IPS-20b (cell line): Measurements from ENCODE around the gene FLVCR1.

ENCODE experiments used
- H3K27ac ChIP-seq: one replicate; pipeline ENCODE4 v1.5.1; 2013; ENCODE audit warnings: low read length
- H3K27me3 ChIP-seq: 2 replicates; pipeline ENCODE4 v1.6.1; 2013; ENCODE audit warnings: mild to moderate bottlenecking, low read length, inconsistent platforms; ENCODE audit not compliant: insufficient read depth
- H3K36me3 ChIP-seq: 2 replicates; pipeline ENCODE4 v1.6.1; 2013; ENCODE audit warnings: low read depth, mild to moderate bottlenecking, inconsistent platforms, low read length, moderate library complexity; ENCODE audit not compliant: insufficient read depth
- H3K4me1 ChIP-seq: 2 replicates; pipeline ENCODE4 v1.6.1; 2013; ENCODE audit warnings: mild to moderate bottlenecking, control low read depth, inconsistent platforms, low read length, moderate library complexity; ENCODE audit not compliant: insufficient read depth
- H3K4me3 ChIP-seq: 2 replicates; pipeline ENCODE4 v1.5.1; 2013; ENCODE audit warnings: mild to moderate bottlenecking, low read length, inconsistent platforms
- H3K9ac ChIP-seq: 2 replicates; pipeline ENCODE4 v1.6.1; 2013; ENCODE audit warnings: low read depth, mild to moderate bottlenecking, inconsistent platforms, low read length, moderate library complexity
- H3K9me3 ChIP-seq: 2 replicates; pipeline ENCODE4 v1.6.1; 2013; ENCODE audit warnings: mild to moderate bottlenecking, low read depth, low read length, inconsistent platforms; ENCODE audit not compliant: insufficient read depth

FLVCR1 gene

DNA sequence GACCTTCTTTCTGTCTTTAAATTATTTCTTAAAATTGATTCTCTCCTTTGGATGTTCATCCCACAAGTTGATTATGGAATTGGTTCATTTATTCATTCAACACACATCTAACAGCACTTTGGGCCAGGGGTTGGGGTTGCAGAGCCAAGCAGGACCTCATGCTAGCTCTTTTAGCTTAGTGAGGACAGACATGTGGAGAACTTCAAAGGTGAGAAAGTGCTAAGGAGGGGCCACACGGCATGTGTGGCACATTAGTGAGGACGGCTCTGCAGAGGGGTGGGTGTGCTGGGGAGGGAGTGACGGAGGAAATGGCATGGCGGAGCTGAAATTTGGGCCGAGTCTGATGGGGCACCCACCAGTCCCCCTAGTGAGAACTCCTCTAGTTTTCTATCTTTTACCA, 59.8 kb downstream of the FLVCR1 start:
- Histone ChIP-seq H3K27me3 (no peaks in the 10 kb centered on the region), H3K36me3 (peaks cover 40% of the 10 kb centered on the region), H3K27ac (no peak overlapping the region), H3K4me3 (no peak overlapping the region), H3K9me3 (no peaks in the 10 kb centered on the region), H3K4me1 (peaks cover 26% of the 10 kb centered on the region), H3K9ac (no peak overlapping the region)

DNA sequence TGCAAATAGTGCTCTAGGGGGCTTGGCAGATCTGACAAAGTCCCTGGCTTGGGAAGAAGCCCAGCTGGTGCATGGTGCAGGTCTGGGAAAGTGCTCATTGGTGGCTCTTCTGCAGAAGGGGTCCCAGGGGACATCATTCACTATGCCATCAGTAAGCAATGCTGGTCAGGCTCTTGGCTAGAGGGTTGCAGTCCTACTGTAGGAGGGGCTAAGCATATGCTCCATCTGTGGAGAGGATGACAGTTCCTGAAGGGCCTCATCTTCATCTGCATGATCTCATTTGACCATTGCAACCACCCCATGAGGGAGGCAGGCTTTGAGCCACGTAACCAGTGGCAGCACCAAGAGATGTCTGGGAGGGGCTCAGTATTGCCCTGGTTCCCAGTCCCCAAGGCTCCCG, 60.7 kb downstream of the FLVCR1 start:
- Histone ChIP-seq H3K27me3 (no peaks in the 10 kb centered on the region), H3K4me1 (peaks cover 26% of the 10 kb centered on the region), H3K36me3 (peaks cover 40% of the 10 kb centered on the region), H3K4me3 (no peak overlapping the region), H3K27ac (no peak overlapping the region), H3K9me3 (no peaks in the 10 kb centered on the region), H3K9ac (no peak overlapping the region)

DNA sequence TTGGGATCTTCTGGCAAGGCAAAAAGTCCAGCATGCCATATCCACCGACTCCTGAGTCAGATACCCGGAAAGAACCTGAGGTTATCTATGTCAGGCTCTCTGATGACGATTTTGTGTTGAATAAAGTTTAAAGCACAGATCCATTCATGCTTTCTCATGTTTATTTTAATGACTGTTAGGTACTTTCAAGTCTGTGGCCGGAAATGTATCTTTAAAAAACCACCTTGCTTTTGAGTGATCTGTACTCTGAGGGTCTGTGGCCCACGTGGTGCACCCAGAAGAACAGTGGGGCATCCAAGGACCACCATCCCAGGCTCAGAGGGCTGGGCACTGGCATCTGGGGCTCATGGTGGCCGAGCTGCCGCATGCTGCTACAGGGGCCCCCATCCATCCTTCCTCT, 62.2 kb downstream of the FLVCR1 start:
- H3K27me3 ChIP-seq, result no peaks in the 10 kb centered on the region
- H3K9me3 ChIP-seq, result no peaks in the 10 kb centered on the region
- peaks cover 18% of the 10 kb centered on the region for H3K4me1 ChIP-seq
- peaks cover 35% of the 10 kb centered on the region for H3K36me3 ChIP-seq
- H3K27ac ChIP-seq, result no peak overlapping the region
- H3K4me3 ChIP-seq, result no peak overlapping the region
- no peak overlapping the region for H3K9ac ChIP-seq

DNA sequence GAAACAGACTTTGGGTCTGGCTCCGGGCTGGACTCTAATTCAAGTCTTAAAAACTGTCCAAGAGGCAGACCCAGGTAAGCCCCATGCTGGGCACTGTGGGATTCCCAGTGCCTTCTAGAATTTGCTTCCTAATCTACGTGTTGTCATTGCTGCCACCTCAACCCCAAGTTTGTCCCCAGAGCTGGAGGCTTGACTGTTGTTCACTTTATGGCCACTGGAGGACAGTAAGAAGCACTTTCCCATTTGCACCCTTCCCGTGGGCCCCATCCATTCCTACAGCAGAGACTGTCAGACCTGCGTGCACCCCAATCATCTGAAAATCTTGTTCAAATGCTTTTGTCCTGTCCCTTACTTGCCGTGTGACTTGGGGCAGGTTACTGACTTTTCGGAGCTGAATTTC, 62.8 kb downstream of the FLVCR1 start:
- Histone ChIP-seq H3K36me3 (peaks cover 29% of the 10 kb centered on the region), H3K27ac (no peak overlapping the region), H3K4me3 (no peak overlapping the region), H3K27me3 (no peaks in the 10 kb centered on the region), H3K9me3 (no peaks in the 10 kb centered on the region), H3K4me1 (peaks cover 12% of the 10 kb centered on the region; the same call in 1 of the 2 replicates), H3K9ac (no peak overlapping the region)

DNA sequence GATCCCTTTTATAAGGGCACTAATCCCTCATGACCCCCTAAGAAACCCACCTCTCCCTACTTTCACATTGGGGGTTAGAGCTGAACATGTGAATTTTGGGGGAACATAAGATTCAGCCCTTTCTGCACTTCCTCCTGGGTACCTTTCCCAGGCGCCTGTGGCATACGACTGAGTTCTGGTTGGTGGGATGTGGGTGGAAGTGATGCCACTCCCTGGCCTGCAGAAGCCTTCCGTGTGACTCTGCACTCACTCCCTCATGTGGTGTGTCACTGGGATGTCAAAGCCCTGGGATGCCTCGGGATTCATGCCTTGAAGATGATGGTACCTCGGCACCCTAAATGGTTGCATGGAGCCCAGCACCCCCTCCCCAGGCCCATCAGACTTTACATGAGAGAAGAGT, 63.9 kb downstream of the FLVCR1 start:
- peaks cover under 1% of the 10 kb centered on the region; the same call in 1 of the 2 replicates for H3K4me1 ChIP-seq
- H3K27me3 ChIP-seq, result no peaks in the 10 kb centered on the region
- no peak overlapping the region for H3K4me3 ChIP-seq
- no peak overlapping the region for H3K27ac ChIP-seq
- H3K9me3 ChIP-seq, result no peaks in the 10 kb centered on the region
- no peak overlapping the region for H3K9ac ChIP-seq
- H3K36me3 ChIP-seq, result peaks cover 22% of the 10 kb centered on the region

DNA sequence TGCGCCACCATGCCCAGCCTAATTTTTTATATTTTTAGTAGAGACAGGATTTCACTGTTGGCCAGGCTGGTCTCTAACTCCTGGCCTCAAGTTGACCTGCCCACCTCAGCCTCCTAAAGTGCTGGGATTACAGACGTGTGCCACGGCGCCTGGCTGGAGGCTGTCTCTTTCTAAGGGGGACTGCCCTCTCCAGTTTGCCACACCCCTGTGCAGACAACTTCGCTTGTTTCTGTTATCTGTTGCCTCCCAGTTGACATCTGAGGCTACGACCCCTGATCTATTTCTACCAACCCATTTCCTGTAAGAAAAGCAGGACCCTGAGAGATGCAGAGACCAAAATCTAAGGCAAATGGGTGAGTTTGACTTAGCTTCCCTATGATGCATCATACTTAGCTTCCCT, 68.3 kb downstream of the FLVCR1 start:
- Histone ChIP-seq H3K9me3 (no peaks in the 10 kb centered on the region), H3K27me3 (no peaks in the 10 kb centered on the region), H3K4me3 (no peak overlapping the region), H3K36me3 (no peaks in the 10 kb centered on the region; the same call in 1 of the 2 replicates), H3K9ac (no peak overlapping the region), H3K4me1 (peaks cover 22% of the 10 kb centered on the region), H3K27ac (no peak overlapping the region)

DNA sequence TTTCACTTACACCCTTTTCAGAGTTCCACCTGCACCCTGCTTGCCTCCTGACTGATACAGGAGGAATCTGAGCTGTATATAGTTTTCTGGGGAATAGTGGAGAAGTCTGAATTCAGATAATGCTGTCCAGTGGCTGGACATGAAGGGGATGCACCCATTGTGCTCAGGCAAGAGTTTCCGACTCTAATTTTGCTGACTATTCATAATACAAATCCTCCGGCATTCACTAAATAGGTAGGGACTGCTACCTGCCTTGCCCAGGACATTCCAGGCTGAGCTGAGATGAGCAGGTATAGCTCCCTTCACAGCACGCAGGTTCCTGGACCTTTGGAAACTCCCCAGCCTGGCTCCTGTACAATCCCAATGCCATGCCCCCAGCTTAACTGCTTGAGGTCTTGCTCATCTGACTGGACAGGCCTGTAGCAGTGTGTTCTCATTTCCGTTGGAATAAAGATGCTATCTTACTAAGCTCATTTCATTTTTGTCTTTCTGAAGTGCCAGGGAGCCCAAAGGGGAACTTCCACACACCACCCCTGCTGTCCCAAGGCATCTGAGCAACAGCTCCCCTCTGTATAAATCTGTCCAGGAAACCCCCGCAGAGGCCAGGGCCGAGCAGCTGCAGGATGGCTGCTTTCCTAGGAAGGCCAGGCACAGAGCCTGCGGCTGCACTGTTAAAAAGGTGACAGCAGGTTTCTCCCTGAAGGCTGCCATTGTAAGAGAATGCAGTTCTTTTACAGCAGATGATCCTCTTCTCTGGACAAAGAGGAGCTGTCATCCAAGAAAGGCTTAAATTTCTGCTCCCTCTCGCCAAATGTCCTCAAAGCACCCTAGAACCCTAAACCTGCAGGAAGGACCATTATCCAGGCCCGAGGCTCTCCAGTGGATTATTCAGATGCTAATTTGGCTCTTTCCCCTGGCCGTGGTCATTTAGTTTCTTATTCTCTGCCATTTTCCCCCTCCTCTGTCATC, 70.5 kb downstream of the FLVCR1 start:
- peak overlapping the region; percentile 5 for H3K27ac ChIP-seq
- H3K9ac ChIP-seq, result peak overlapping the region; percentile 35; the same call in 1 of the 2 replicates

DNA sequence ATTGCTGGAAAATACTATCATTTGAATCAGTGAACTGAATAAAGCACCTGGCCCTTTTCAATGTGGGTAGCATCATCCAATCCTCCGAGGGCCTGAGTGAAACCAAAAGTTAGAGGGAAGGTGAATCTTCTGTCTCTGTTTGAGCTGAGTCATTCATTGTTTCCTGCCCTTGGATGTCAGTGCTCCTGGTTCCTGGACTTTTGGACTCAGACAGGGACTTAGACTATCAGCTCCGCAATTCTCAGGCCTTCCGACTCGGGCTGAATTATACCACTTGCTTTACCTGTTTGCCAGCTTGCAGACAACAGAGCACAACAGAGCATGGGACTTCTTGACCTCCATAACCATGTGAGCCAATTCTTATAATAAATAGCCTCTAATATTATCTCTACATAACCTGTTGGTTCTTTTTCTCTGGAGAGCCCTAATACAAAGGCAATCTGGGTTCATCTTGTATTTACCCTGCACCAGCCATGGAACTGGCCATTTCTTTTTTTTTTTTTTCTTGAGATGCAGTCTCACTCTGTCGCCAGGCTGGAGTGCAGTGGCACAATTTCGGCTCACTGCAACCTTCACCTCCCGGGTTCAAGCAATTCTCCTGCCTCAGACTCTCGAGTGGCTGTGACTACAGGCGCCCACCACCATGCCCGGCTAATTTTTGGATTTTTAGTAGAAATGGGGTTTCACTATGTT, 73.1 kb downstream of the FLVCR1 start:
- Histone ChIP-seq H3K9ac (no peak overlapping the region), H3K4me1 (peaks cover 26% of the 10 kb centered on the region)

More for the DNA sequence above, 70.5 kb downstream of the FLVCR1 start:
- peaks cover 22% of the 10 kb centered on the region for H3K4me1 ChIP-seq
- H3K4me3 ChIP-seq, result peak overlapping the region; percentile 30; the same call in 1 of the 2 replicates
- no peaks in the 10 kb centered on the region for H3K27me3 ChIP-seq
- H3K9me3 ChIP-seq, result no peaks in the 10 kb centered on the region
- H3K36me3 ChIP-seq, result no peaks in the 10 kb centered on the region; the same call in 1 of the 2 replicates

DNA sequence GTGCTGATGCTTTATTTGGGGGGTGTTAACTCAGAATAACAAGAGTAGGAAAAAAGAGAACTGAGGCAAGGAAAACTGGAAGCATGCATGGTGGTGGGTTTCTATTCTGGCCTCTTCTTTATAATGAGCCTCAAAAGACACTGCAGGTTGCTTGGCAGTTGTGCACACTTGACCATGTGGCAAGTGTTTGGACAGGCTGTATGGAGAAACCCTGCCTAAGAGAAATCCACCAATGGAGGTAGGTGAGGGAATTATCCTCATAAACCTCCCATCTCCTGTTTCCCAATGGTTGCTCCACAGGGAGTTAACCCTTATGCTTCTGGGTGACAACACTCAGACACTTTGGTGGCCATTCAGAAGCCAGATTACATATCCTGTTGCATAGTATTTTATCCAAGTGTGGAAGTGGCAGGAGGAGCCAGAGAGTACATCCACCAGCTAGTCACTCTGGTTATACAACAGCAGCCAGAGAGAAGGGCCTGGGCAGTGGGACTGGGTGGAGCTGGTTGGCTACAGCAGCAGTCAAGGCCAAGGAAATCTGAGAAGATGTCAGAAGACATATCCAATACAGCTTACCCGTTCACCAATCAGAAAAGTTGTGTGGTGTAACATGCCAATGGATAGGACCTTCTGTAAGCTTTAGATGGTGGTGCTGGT, 75.9 kb downstream of the FLVCR1 start:
- Histone ChIP-seq H3K27ac (no peak overlapping the region), H3K9ac (no peak overlapping the region), H3K36me3 (no peaks in the 10 kb centered on the region), H3K9me3 (no peaks in the 10 kb centered on the region), H3K27me3 (no peaks in the 10 kb centered on the region), H3K4me1 (peaks cover 12% of the 10 kb centered on the region; the same call in 1 of the 2 replicates), H3K4me3 (no peak overlapping the region)

More for the DNA sequence above, 73.1 kb downstream of the FLVCR1 start:
- no peak overlapping the region for H3K27ac ChIP-seq
- no peak overlapping the region for H3K4me3 ChIP-seq
- H3K27me3 ChIP-seq, result no peaks in the 10 kb centered on the region
- no peaks in the 10 kb centered on the region for H3K9me3 ChIP-seq
- H3K36me3 ChIP-seq, result no peaks in the 10 kb centered on the region; the same call in 1 of the 2 replicates

DNA sequence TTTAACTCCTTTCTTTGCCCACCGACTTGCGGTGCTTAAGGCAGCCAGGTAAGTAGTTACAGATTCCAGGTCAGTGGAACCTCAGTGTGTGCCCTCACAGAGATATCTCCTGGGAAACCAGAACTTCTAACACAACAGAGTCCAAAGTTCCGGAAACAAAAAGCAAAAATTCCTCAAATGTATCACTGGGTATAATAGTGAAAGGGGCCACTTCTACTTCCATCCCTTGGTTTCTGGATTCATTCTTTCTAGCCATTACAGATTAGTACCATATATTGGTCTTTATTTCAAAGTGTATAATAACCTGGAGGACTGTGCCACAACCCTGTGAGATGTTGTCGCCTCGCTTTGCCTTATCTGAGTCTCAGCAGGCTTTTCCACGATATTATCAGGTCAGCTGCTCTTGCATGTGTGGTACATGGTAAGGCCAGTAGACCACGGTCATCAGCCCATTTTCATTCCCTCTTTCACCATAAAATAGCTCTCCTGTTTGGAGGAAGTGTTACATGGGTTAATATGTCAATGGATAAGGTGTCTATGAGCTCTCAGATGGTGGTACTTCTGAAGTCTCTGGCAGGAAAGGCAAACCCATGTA, 77.4 kb downstream of the FLVCR1 start:
- no peaks in the 10 kb centered on the region for H3K36me3 ChIP-seq
- H3K27me3 ChIP-seq, result no peaks in the 10 kb centered on the region
- H3K27ac ChIP-seq, result no peak overlapping the region
- no peak overlapping the region for H3K4me3 ChIP-seq
- no peaks in the 10 kb centered on the region for H3K9me3 ChIP-seq
- H3K4me1 ChIP-seq, result peaks cover 5% of the 10 kb centered on the region; the same call in 1 of the 2 replicates
- no peak overlapping the region for H3K9ac ChIP-seq

DNA sequence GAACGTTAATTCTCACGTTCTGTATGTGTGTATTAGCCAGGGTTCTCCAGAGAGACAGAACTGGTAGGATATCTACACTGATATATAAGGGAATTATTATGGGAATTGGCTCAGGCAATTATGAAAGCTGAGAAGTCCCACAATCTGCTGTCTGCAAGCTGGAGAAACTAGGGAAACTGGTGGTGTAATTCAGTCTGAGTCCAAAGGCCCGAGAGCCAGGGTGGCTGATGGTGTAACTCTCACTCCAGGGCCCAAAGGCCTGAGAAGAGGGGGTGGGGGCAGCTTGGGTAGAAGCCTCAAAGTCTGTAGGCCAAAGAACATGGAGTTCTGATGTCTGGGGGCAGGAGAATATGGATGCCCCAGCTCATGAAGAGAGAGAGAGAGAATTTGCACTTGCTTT, 79.0 kb downstream of the FLVCR1 start:
- Histone ChIP-seq H3K27ac (no peak overlapping the region), H3K27me3 (no peaks in the 10 kb centered on the region), H3K9ac (no peak overlapping the region), H3K4me1 (peaks cover 3% of the 10 kb centered on the region; the same call in 1 of the 2 replicates), H3K4me3 (no peak overlapping the region), H3K36me3 (no peaks in the 10 kb centered on the region), H3K9me3 (no peaks in the 10 kb centered on the region)
